Measurements from ENCODE around the gene SNX22.

Gene SNX22

GRCh38 chr15:64134345-64134829, 17.1 kb upstream of the SNX22 start:
- H3K4me3 ChIP-seq (ENCODE audit: low read depth, low read length) = no peak overlapping the region
- DNase-seq (ENCODE audit: low read depth) = no peak
- TF ChIP-seq CTCF (conservative IDR thresholded peaks at IDR 0.05; ENCODE audit: low read depth, low read length) = no peak

- no peak for DNase-seq (ENCODE audit: low read depth)
- no peak for TF ChIP-seq CTCF (conservative IDR thresholded peaks at IDR 0.05; ENCODE audit: low read depth, low read length)
- H3K4me3 ChIP-seq (ENCODE audit: low read depth, low read length) = no peak overlapping the region
Measured at GRCh38 chr15:64136347-64136746, 15.2 kb upstream of the SNX22 start.

GRCh38 chr15:64137226-64137833, 14.2 kb upstream of the SNX22 start:
- peak; percentile 45 for DNase-seq (ENCODE audit: low read depth)
- H3K4me3 ChIP-seq (ENCODE audit: low read depth, low read length) = no peak overlapping the region
- TF ChIP-seq CTCF (conservative IDR thresholded peaks at IDR 0.05; ENCODE audit: low read depth, low read length) = peak; percentile 32

GRCh38 chr15:64138331-64138941, 13.1 kb upstream of the SNX22 start:
- no peak overlapping the region for H3K4me3 ChIP-seq (ENCODE audit: low read depth, low read length)
- no peak for DNase-seq (ENCODE audit: low read depth)
- TF ChIP-seq CTCF (conservative IDR thresholded peaks at IDR 0.05; ENCODE audit: low read depth, low read length) = no peak

- no peak for TF ChIP-seq CTCF (conservative IDR thresholded peaks at IDR 0.05; ENCODE audit: low read depth, low read length)
- DNase-seq (ENCODE audit: low read depth) = no peak
- no peak overlapping the region for H3K4me3 ChIP-seq (ENCODE audit: low read depth, low read length)
Measured at GRCh38 chr15:64141798-64142512, 9.6 kb upstream of the SNX22 start.

- no peak overlapping the region for H3K4me3 ChIP-seq (ENCODE audit: low read depth, low read length)
- DNase-seq (ENCODE audit: low read depth) = no peak
- TF ChIP-seq CTCF (conservative IDR thresholded peaks at IDR 0.05; ENCODE audit: low read depth, low read length) = no peak
Measured at GRCh38 chr15:64143276-64143675, 8.3 kb upstream of the SNX22 start.

All from choroid plexus epithelial cell (primary cell).